ENCODE measurements around the gene UTP20. TPM values are rescaled to one million over a fixed set of nuclear protein-coding genes. Genes with fewer than 3 reads are reported as not detected.

The UTP20 gene
- 8.0 TPM for total RNA-seq

GRCh38 chr12:101280006-101280505, at the start of gene UTP20:
Gene UTP20 (plus strand): TSS chr12:101280105. CDS start chr12:101280283, 178 bp downstream.
- intact Hi-C loops (cut with DNase I), result no loop called here
- Histone ChIP-seq H3K4me1 (peaks cover 0 to 3% of the 10 kb centered on the region in 2 donors), H3K27ac (no peak within 1 kb of the TSS), H3K36me3 (no peaks in the 10 kb centered on the region), H3K4me3 (peak within 1 kb of the TSS; percentile 76 to 84), H3K27me3 (no peaks in the 10 kb centered on the region), H3K9me3 (no peaks in the 10 kb centered on the region)
- peak; percentile 48 to 94 for DNase-seq (ENCODE audit: low spot score in 2 of 2)
- no peak for TF ChIP-seq CTCF (IDR thresholded peaks at IDR 0.05)

GRCh38 chr12:101230547-101230946, 49.4 kb upstream of the UTP20 start:
- H3K36me3 ChIP-seq, result no peaks in the 10 kb centered on the region
- H3K4me3 ChIP-seq, result no peak overlapping the region
- DNase-seq (ENCODE audit: low spot score in 2 of 2), result no peak
- no peaks in the 10 kb centered on the region for H3K27me3 ChIP-seq
- H3K9me3 ChIP-seq, result no peaks in the 10 kb centered on the region
- no peak overlapping the region for H3K27ac ChIP-seq
- no peak for TF ChIP-seq CTCF (IDR thresholded peaks at IDR 0.05)
- intact Hi-C loops (cut with DNase I), result no loop called here
- H3K4me1 ChIP-seq, result no peaks in the 10 kb centered on the region

GRCh38 chr12:101231636-101232035, 48.3 kb upstream of the UTP20 start:
- no peaks in the 10 kb centered on the region for H3K27me3 ChIP-seq
- no peak for TF ChIP-seq CTCF (IDR thresholded peaks at IDR 0.05)
- H3K4me3 ChIP-seq, result no peak overlapping the region
- no peaks in the 10 kb centered on the region for H3K9me3 ChIP-seq
- no peaks in the 10 kb centered on the region for H3K36me3 ChIP-seq
- H3K27ac ChIP-seq, result no peak overlapping the region
- intact Hi-C loops (cut with DNase I), result no loop called here
- no peak for DNase-seq (ENCODE audit: low spot score in 2 of 2)
- no peaks in the 10 kb centered on the region for H3K4me1 ChIP-seq

GRCh38 chr12:101235686-101236085, 44.2 kb upstream of the UTP20 start:
- no peak for TF ChIP-seq CTCF (IDR thresholded peaks at IDR 0.05)
- no peak overlapping the region for H3K27ac ChIP-seq
- intact Hi-C loops (cut with DNase I), result no loop called here

GRCh38 chr12:101238306-101238705, 41.6 kb upstream of the UTP20 start:
- intact Hi-C loops (cut with DNase I), result no loop called here
- Histone ChIP-seq H3K9me3 (no peaks in the 10 kb centered on the region), H3K4me1 (no peaks in the 10 kb centered on the region), H3K4me3 (no peak overlapping the region), H3K27ac (no peak overlapping the region), H3K27me3 (no peaks in the 10 kb centered on the region), H3K36me3 (no peaks in the 10 kb centered on the region)
- DNase-seq (ENCODE audit: low spot score in 2 of 2), result no peak
- TF ChIP-seq CTCF (IDR thresholded peaks at IDR 0.05), result no peak

More at GRCh38 chr12:101235686-101236085, 44.2 kb upstream of the UTP20 start:
- Histone ChIP-seq H3K4me1 (no peaks in the 10 kb centered on the region), H3K27me3 (no peaks in the 10 kb centered on the region), H3K4me3 (no peak overlapping the region), H3K9me3 (no peaks in the 10 kb centered on the region), H3K36me3 (no peaks in the 10 kb centered on the region)
- no peak for DNase-seq (ENCODE audit: low spot score in 2 of 2)

GRCh38 chr12:101238800-101239329, 41.0 kb upstream of the UTP20 start:
- DNase-seq (ENCODE audit: low spot score in 2 of 2), result no peak
- H3K27ac ChIP-seq, result no peak overlapping the region
- no peaks in the 10 kb centered on the region for H3K36me3 ChIP-seq
- no peaks in the 10 kb centered on the region for H3K4me1 ChIP-seq
- TF ChIP-seq CTCF (IDR thresholded peaks at IDR 0.05), result no peak
- no peaks in the 10 kb centered on the region for H3K27me3 ChIP-seq
- H3K4me3 ChIP-seq, result no peak overlapping the region
- intact Hi-C loops (cut with DNase I), result no loop called here
- H3K9me3 ChIP-seq, result no peaks in the 10 kb centered on the region
